GM12874 (cell line): ENCODE measurements around the gene TMEM120B.

ENCODE experiments used
- CTCF ChIP-seq: IDR thresholded peaks from 2 replicates; pipeline ENCODE4 v1.5.1; 2011; ENCODE audit warnings: low read depth, mild to moderate bottlenecking, control low read depth, low read length, moderate library complexity; ENCODE audit not compliant: insufficient read depth

Gene TMEM120B

GRCh38 chr12:121712461-121713256 lies at the start of gene TMEM120B:
TMEM120B (plus strand) TSS chr12:121712752; CDS start chr12:121712896, 144 bp downstream.
- peak; percentile 32; the same call in 1 of the 2 replicates for TF ChIP-seq CTCF

GRCh38 chr12:121663610-121663929 lies 49.0 kb upstream of the TMEM120B start:
- TF ChIP-seq CTCF, result no peak

- peak; percentile 62 for TF ChIP-seq CTCF
Measured at GRCh38 chr12:121668750-121669520, 43.6 kb upstream of the TMEM120B start.

- TF ChIP-seq CTCF, result no peak
Measured at GRCh38 chr12:121669521-121669900, 43.0 kb upstream of the TMEM120B start, which contains the start of gene MORN3. MORN3 (minus strand) TSS chr12:121669654; CDS start chr12:121669483, 171 bp downstream.

- no peak for TF ChIP-seq CTCF
Measured at GRCh38 chr12:121673013-121673511, 39.5 kb upstream of the TMEM120B start.

GRCh38 chr12:121676190-121676589 lies 36.4 kb upstream of the TMEM120B start:
- no peak for TF ChIP-seq CTCF

- no peak for TF ChIP-seq CTCF
Measured at GRCh38 chr12:121678305-121678704, 34.2 kb upstream of the TMEM120B start.
